NCI-H128 (cell line): Measurements from ENCODE around the gene TLE2.
"Not testable (repeated sequence)": the region's sequence is repeated elsewhere in the genome, so short reads cannot be mapped to it uniquely, and the experiment has no call there.

Source experiments
- DNase-seq: peaks from one replicate; lab custom pipeline; 2025; ENCODE audit not compliant: unreplicated experiment; lab: John Stamatoyannopoulos, UW

Gene TLE2

GRCh38 chr19:3015126-3016057 lies 13.7 kb downstream of the TLE2 start:
- DNase-seq = no peak

DNA sequence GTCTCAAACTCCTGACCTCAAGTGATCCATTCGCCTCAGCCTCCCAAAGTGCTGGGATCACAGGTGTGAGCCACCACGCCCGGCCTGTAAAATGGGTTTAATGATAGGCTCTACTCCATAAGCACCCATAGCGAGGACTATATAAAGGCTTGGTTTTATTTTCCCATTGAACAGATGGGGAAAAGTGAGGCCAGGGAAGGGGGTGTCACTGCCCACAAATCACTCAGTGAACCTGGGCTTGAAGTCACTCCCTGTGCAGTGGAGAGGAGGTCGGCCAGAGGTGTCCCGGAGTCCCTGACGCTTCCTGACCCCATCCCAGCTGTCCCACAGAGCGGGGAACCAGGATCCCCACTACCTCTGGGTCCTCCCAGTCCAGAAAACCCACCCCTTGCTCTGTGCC lies 14.9 kb downstream of the TLE2 start:
- DNase-seq = no peak

GRCh38 chr19:3013263-3013725 lies 15.8 kb downstream of the TLE2 start:
- no peak for DNase-seq

- no peak for DNase-seq
Measured at GRCh38 chr19:3012621-3013262, 16.3 kb downstream of the TLE2 start.

GRCh38 chr19:3012059-3012458 lies 17.0 kb downstream of the TLE2 start:
- not testable (repeated sequence) for DNase-seq

- DNase-seq = no peak
Measured at GRCh38 chr19:3010871-3011270, 18.2 kb downstream of the TLE2 start.

GRCh38 chr19:3008994-3009393 lies 20.1 kb downstream of the TLE2 start:
- no peak for DNase-seq

DNA sequence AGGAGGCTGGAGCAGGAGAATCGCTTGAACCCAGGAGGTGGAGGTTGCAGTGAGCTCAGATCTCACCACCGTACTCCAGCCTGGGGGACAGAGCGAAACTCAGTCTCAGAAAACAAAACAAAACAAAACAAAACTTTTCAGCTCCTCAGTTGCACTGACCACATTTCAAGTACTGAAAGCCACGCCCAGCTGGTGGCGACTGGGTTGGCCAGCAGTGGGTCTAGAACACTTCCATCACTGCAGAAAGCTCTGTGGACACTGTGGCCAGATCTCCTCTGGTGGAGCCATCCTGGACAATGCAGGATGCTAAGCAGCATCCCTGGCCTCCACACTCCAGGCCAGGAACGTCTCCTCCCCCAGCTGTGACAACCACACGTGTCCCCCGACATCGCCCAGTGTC lies 21.1 kb downstream of the TLE2 start:
- no peak for DNase-seq

DNA sequence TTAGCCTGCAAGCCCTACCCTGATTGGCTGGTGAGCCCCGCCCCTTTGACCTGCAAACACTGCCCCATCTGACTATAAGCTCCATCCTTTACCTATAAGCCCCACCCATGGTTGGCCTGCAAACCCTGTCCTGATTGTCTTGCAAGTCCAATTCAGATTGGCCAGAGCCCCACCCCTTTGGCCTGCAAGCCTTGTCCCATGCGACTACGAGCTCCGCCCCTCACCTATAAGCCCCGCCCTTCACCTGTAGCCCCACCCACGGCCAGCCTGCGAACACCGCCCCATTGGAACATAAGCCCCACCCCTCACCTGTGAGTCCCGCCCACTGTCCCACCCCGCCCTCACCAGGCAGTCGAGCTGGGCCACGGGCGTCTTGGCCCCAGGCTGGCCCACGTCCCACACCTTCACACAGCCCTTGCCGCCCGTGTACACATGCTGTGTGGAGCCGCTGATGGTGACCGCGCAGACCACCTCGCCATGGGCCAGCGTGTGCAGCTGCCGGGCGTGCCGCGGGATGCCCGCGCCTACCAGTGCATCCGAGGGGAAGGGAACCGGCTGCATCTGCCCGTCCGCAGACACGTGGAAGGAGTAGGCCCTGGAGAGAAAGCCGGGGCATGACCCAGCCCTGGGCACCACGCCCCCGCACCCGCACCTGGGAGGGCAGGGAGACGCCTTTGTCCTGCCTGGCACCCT lies 22.9 kb downstream of the TLE2 start:
- DNase-seq = no peak

GRCh38 chr19:3005345-3005744 lies 23.7 kb downstream of the TLE2 start:
- DNase-seq = no peak

GRCh38 chr19:3004522-3004921 lies 24.6 kb downstream of the TLE2 start:
- no peak for DNase-seq

GRCh38 chr19:3003046-3003445 lies 26.0 kb downstream of the TLE2 start:
- no peak for DNase-seq

DNA sequence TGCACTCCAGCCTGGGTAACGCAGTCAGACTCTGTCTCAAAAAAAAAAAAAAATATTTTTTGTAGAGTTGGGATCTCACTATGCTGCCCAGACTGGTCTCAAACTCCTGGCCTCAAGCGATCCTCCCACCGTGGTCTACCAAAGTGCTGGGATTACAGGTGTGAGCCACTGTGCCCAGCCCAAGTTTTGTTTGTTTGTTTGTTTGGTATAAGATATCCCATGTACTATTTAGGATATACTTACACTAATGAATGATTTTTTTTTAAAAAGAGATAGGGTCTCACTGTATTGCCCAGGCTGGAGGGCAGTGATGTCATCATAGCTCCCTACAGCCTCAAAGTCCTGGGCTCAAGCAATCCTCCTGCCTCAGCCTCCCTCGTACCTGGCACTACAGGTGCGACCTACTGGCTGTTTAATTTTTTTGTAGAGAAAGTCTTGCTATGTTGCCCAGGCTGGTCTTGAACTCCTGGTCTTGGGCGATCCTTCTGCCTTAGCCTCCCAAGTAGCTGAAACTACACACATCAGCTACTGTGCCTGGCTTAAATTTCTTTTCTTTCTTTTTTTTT lies 27.8 kb downstream of the TLE2 start:
- no peak for DNase-seq

DNA sequence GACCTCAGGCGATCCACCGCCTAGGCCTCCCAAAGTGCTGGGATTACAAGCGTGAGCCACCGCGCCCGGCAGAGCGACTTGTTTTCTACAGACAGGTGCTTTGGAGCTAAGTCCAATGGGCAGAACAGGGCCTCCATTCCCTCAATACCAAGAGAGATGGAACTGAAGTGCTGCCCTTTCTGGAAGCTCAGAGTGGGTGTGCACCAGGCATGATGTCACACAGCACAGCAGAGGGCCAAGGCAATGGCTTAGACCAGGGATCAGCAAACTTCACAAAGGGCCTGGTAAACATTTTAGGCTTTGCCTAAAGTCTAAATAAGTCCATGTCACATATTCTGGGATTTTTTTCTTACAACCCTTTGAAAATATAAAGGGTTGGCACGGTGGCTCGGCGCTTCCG lies 30.4 kb downstream of the TLE2 start:
- DNase-seq = no peak

GRCh38 chr19:2997720-2998119 lies 31.4 kb downstream of the TLE2 start:
- no peak for DNase-seq

DNA sequence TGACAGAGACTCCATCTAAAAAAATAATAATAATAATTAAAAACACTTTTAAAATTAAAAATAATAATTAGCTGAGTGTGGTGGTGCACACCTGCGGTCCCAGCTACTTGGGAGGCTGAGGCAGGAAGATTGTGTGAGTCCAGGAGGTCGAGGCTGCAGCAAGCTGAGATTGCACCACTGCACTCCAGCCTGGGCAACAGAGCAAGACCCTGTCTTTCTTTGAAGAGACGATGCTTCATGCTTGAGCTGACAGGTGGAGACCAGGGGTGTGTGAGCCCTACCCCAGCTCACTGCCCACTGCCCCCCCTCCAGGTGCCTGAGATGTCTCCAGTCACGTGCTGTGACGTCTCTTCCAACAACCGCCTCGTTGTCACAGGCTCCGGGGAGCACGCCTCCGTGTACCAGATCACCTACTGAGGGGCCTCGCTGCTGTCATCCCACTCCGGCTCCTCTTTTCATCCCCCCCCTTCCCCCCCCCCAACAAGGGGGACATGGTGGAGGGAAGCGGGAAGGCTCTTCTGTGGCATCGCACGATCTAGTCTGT lies 34.4 kb downstream of the TLE2 start:
- DNase-seq = no peak

GRCh38 chr19:2993579-2993978 lies 35.5 kb downstream of the TLE2 start:
- DNase-seq = no peak

DNA sequence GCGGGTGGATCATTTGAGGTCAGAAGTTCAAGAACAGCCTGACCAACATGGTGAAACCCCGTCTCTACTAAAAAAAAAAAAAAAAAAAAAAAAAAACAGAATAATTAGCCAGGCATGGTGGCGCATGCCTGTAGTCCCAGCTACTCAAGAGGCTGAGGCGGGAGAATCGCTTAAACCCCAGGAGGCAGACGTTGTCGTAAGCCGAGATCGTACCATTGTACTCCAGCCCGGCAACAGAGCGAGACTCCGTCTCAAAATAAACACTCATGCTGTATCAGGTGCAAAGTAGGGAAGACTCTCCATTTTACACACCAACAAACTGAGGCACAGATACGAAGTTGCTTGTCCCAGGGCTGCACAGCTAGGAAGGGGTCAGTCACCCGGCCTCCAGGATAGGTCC lies 36.1 kb downstream of the TLE2 start:
- DNase-seq = no peak

DNA sequence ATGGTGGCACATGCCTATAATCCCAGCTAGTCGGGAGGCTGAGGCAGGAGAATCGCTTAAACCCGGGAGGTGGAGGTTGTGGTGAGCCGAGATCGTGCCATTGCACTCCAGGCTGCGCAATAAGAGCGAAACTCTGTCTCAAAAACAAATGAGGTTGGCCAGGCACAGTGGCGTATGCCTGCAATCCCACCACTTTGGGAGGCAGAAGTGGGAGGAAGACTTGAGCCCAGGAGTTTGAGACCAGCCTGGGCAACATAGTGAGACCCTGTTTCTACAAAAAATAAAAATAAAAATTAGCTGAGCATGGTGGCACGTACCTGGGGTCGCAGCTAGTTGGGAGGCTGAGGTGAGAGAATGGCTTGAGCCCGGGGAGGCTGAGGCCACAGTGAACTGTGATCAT lies 36.7 kb downstream of the TLE2 start:
- not testable (repeated sequence) for DNase-seq

DNA sequence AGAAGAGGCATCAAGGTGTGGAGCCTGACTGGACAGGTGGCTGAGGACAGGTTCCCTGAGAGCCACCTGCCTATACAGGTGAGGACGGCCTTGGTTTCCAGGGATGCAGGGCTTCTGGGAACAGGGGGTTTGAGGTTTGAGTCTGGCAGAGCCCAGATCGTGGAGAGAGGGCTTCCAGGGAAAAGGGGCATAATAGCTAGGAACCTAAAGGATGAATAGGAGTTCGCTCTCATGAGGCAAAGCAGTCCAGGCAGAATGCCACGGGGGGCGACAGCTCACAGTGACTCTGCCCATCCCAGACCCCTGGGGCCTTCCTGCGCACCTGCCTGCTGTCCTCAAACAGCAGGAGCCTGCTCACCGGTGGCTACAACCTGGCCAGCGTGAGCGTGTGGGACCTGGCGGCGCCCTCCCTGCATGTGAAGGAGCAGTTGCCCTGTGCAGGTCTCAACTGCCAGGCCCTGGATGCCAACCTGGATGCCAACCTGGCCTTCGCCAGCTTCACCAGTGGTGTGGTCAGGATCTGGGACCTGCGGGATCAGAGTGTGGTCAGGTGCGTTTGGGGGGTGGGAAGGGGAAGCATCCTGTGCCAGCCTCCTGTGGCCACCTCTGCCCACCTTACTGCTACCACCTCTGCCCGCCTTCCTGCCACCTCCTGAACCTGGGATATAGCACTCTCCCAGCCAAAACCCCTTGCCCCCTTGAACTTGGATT lies 39.7 kb downstream of the TLE2 start:
- no peak for DNase-seq

GRCh38 chr19:2988568-2988967 lies 40.5 kb downstream of the TLE2 start:
- DNase-seq = no peak
